ENCODE measurements around the gene CRACR2A. TPM values are rescaled to one million over a fixed set of nuclear protein-coding genes. Genes with fewer than 3 reads are reported as not detected.

The CRACR2A gene
- total and polyA plus RNA-seq, 9 of the 15 experiments (the other 6 are each of a cell fraction or from before 2014, with no cell fraction given): 2.1 to 15.1 (median 10.4) TPM

GRCh38 chr12:3684449-3685051, 68.4 kb downstream of the CRACR2A start (continued):
- no peak for TF ChIP-seq ZBTB49 (CRISPR knock-in tag; IDR thresholded peaks at IDR 0.05; ENCODE audit: borderline replicate concordance)
- TF ChIP-seq EGR1 (conservative IDR thresholded peaks at IDR 0.05): no peak
- TF ChIP-seq EZH2 (IDR thresholded peaks at IDR 0.05; ENCODE audit: borderline replicate concordance, low read depth, low read length): no peak
- TF ChIP-seq CHD2 (IDR thresholded peaks at IDR 0.05; ENCODE audit: low read depth, low read length): no peak
- TF ChIP-seq FOSL1 (tag; conservative IDR thresholded peaks at IDR 0.05): no peak
- no peak for TF ChIP-seq FOXJ2 (tag; IDR thresholded peaks at IDR 0.05)
- TF ChIP-seq KLF1 (tag; IDR thresholded peaks at IDR 0.05): no peak
- TF ChIP-seq ZBTB9 (CRISPR knock-in tag; IDR thresholded peaks at IDR 0.05): peak; percentile 94
- no peak for TF ChIP-seq SRF (CRISPR knock-in tag; IDR thresholded peaks at IDR 0.05)
- no peak for TF ChIP-seq SIRT6 (IDR thresholded peaks at IDR 0.05; ENCODE audit: low read depth, low read length)
- peak; percentile 87 for TF ChIP-seq ZBTB17 (CRISPR knock-in tag; IDR thresholded peaks at IDR 0.05)
- no peak for TF ChIP-seq BCLAF1 (IDR thresholded peaks at IDR 0.05; ENCODE audit: borderline replicate concordance in 1 of 2, control insufficient read depth in 1 of 2, low read depth in 2 of 2, low read length in 1 of 2)
- no peak for TF ChIP-seq ZBTB43 (CRISPR knock-in tag; IDR thresholded peaks at IDR 0.05)
- TF ChIP-seq DDX20 (tag; IDR thresholded peaks at IDR 0.05; ENCODE audit: low read depth): peak; percentile 73
- TF ChIP-seq THAP7 (CRISPR knock-in tag; IDR thresholded peaks at IDR 0.05): no peak
- no peak for TF ChIP-seq SRSF1 (IDR thresholded peaks at IDR 0.05; ENCODE audit: low read depth, low read length)
- no peak for TF ChIP-seq ARID3B (CRISPR knock-in tag; IDR thresholded peaks at IDR 0.05; ENCODE audit: borderline replicate concordance)

Data from K562 (cell line).